ENCODE measurements around the gene GLDC. TPM values are rescaled to one million over a fixed set of nuclear protein-coding genes. Genes with fewer than 3 reads are reported as not detected.

GLDC gene
- total and polyA plus RNA-seq, 10 of the 15 experiments (the other 5 are each of a cell fraction or from before 2014, with no cell fraction given): 33.1 to 165 (median 114) TPM

DNA sequence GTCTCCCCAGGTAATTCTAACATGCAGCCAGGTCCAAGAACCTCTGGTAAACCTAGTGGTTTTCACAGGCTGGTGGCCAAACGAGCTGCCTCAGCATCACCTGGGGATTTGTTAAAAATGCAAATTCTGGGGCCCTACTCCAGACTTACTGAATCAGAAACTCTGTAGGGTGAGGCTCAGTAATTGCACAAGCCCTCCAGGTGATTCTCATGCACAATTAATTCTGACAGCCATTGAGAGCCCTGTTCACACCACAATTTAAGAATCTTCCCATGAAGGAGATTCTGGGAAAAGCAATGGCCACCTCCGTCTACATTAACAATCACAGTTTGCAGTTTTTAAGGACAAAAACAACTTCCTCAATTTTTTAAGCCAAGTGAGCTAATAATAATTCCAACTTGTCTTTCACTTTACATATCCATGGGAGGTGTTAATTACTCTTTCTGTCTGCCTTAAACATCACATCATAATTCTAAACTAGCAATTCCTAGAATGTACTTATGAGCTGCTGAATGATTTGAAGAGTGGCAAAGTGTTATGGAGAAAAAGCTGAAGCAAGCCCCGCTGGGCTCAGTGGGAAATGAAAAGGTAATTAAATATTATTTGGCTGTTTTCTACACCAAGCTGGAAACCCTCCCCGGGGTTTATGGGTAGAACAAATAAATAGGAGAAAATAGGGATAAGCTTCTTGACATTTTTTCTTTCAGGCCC, 70.0 kb downstream of the GLDC start (continued):
- TF ChIP-seq, protein P1, sequence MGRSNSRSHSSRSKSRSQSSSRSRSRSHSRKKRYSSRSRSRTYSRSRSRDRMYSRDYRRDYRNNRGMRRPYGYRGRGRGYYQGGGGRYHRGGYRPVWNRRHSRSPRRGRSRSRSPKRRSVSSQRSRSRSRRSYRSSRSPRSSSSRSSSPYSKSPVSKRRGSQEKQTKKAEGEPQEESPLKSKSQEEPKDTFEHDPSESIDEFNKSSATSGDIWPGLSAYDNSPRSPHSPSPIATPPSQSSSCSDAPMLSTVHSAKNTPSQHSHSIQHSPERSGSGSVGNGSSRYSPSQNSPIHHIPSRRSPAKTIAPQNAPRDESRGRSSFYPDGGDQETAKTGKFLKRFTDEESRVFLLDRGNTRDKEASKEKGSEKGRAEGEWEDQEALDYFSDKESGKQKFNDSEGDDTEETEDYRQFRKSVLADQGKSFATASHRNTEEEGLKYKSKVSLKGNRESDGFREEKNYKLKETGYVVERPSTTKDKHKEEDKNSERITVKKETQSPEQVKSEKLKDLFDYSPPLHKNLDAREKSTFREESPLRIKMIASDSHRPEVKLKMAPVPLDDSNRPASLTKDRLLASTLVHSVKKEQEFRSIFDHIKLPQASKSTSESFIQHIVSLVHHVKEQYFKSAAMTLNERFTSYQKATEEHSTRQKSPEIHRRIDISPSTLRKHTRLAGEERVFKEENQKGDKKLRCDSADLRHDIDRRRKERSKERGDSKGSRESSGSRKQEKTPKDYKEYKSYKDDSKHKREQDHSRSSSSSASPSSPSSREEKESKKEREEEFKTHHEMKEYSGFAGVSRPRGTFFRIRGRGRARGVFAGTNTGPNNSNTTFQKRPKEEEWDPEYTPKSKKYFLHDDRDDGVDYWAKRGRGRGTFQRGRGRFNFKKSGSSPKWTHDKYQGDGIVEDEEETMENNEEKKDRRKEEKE (IDR thresholded peaks at IDR 0.05): no peak
- TF ChIP-seq HCFC1 (IDR thresholded peaks at IDR 0.05; ENCODE audit: low read length) (no peak), BCL11A (IDR thresholded peaks at IDR 0.05; ENCODE audit: low read depth, low read length) (no peak), SPI1 (IDR thresholded peaks at IDR 0.05; ENCODE audit: borderline replicate concordance, insufficient read depth, low read depth, low read length) (no peak), WRNIP1 (IDR thresholded peaks at IDR 0.05; ENCODE audit: borderline replicate concordance, low read depth, low read length) (no peak), PAX5 (IDR thresholded peaks at IDR 0.05; ENCODE audit: borderline replicate concordance, low read depth, low read length) (0 out of 2 replicates have a peak, but pooled peaks have one; percentile 14), SREBF2 (IDR thresholded peaks at IDR 0.05; ENCODE audit: low read length) (no peak), LARP7 (IDR thresholded peaks at IDR 0.05) (no peak), MEF2A (IDR thresholded peaks at IDR 0.05; ENCODE audit: insufficient read depth, low read depth, low read length) (no peak), ATF7 (IDR thresholded peaks at IDR 0.05; ENCODE audit: low read depth) (peak; percentile 72), EZH2 (IDR thresholded peaks at IDR 0.05; ENCODE audit: borderline replicate concordance, control insufficient read depth, low read depth, low read length) (no peak), TBL1XR1 (IDR thresholded peaks at IDR 0.05; ENCODE audit: low read depth, low read length) (no peak), ZNF687 (IDR thresholded peaks at IDR 0.05) (no peak), CBFB (IDR thresholded peaks at IDR 0.05; ENCODE audit: low read depth) (no peak), MTA3 (IDR thresholded peaks at IDR 0.05; ENCODE audit: borderline replicate concordance, low read length) (no peak), SP1 (IDR thresholded peaks at IDR 0.05; ENCODE audit: low read depth, low read length) (no peak)
- TF ChIP-seq, protein P2, sequence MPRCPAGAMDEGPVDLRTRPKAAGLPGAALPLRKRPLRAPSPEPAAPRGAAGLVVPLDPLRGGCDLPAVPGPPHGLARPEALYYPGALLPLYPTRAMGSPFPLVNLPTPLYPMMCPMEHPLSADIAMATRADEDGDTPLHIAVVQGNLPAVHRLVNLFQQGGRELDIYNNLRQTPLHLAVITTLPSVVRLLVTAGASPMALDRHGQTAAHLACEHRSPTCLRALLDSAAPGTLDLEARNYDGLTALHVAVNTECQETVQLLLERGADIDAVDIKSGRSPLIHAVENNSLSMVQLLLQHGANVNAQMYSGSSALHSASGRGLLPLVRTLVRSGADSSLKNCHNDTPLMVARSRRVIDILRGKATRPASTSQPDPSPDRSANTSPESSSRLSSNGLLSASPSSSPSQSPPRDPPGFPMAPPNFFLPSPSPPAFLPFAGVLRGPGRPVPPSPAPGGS (IDR thresholded peaks at IDR 0.05; ENCODE audit: borderline replicate concordance, insufficient read depth, low read depth, low read length, poor library complexity, severe bottlenecking): no peak
- TF ChIP-seq, protein P3, sequence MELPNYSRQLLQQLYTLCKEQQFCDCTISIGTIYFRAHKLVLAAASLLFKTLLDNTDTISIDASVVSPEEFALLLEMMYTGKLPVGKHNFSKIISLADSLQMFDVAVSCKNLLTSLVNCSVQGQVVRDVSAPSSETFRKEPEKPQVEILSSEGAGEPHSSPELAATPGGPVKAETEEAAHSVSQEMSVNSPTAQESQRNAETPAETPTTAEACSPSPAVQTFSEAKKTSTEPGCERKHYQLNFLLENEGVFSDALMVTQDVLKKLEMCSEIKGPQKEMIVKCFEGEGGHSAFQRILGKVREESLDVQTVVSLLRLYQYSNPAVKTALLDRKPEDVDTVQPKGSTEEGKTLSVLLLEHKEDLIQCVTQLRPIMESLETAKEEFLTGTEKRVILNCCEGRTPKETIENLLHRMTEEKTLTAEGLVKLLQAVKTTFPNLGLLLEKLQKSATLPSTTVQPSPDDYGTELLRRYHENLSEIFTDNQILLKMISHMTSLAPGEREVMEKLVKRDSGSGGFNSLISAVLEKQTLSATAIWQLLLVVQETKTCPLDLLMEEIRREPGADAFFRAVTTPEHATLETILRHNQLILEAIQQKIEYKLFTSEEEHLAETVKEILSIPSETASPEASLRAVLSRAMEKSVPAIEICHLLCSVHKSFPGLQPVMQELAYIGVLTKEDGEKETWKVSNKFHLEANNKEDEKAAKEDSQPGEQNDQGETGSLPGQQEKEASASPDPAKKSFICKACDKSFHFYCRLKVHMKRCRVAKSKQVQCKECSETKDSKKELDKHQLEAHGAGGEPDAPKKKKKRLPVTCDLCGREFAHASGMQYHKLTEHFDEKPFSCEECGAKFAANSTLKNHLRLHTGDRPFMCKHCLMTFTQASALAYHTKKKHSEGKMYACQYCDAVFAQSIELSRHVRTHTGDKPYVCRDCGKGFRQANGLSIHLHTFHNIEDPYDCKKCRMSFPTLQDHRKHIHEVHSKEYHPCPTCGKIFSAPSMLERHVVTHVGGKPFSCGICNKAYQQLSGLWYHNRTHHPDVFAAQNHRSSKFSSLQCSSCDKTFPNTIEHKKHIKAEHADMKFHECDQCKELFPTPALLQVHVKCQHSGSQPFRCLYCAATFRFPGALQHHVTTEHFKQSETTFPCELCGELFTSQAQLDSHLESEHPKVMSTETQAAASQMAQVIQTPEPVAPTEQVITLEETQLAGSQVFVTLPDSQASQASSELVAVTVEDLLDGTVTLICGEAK (IDR thresholded peaks at IDR 0.05; ENCODE audit: borderline replicate concordance): no peak

All from GM12878 (cell line).